Measurements from ENCODE around the gene OR6C6.

DNA sequence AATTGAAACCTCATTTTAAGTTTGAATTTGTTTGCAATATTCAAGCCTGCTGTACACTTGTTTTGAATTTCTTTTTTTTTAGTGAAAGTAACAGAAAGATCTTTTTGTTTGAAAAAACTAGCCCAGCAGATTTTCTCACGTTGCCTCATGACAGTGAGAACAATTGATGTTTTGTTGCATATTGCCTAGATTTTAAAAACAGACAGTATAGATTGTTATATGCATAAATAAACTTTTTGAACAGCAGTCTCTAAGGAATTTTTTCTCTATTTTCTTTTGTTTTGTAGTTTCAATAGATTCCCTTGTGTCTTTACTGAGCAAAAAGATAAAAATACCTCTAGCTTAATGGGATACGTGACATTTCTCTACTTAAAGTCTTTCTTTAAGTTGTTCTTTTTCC is 15.4 kb downstream of the OR6C6 start:
- TF ChIP-seq EZH2 (IDR thresholded peaks at IDR 0.05; ENCODE audit: low read length) = no peak
- TF ChIP-seq, protein P1, sequence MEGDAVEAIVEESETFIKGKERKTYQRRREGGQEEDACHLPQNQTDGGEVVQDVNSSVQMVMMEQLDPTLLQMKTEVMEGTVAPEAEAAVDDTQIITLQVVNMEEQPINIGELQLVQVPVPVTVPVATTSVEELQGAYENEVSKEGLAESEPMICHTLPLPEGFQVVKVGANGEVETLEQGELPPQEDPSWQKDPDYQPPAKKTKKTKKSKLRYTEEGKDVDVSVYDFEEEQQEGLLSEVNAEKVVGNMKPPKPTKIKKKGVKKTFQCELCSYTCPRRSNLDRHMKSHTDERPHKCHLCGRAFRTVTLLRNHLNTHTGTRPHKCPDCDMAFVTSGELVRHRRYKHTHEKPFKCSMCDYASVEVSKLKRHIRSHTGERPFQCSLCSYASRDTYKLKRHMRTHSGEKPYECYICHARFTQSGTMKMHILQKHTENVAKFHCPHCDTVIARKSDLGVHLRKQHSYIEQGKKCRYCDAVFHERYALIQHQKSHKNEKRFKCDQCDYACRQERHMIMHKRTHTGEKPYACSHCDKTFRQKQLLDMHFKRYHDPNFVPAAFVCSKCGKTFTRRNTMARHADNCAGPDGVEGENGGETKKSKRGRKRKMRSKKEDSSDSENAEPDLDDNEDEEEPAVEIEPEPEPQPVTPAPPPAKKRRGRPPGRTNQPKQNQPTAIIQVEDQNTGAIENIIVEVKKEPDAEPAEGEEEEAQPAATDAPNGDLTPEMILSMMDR (optimal IDR thresholded peaks at IDR 0.05 in 1 of 3, IDR thresholded peaks at IDR 0.05 in 1 of 3, conservative IDR thresholded peaks at IDR 0.05 in 1 of 3; ENCODE audit: extremely low read depth in 1 of 3, insufficient read depth in 2 of 3, low read length in 3 of 3) = no peak
